NCI-H82 treated with DMSO at 0.1 percent for 48 hours (cell line): ENCODE data around the gene GCNT4.
"Not testable (repeated sequence)": the region's sequence is repeated elsewhere in the genome, so short reads cannot be mapped to it uniquely, and the experiment has no call there.

Source experiments
- DNase-seq: peaks from one replicate; lab custom pipeline; 2025; ENCODE audit not compliant: unreplicated experiment; lab: John Stamatoyannopoulos, UW

The GCNT4 gene, protein sequence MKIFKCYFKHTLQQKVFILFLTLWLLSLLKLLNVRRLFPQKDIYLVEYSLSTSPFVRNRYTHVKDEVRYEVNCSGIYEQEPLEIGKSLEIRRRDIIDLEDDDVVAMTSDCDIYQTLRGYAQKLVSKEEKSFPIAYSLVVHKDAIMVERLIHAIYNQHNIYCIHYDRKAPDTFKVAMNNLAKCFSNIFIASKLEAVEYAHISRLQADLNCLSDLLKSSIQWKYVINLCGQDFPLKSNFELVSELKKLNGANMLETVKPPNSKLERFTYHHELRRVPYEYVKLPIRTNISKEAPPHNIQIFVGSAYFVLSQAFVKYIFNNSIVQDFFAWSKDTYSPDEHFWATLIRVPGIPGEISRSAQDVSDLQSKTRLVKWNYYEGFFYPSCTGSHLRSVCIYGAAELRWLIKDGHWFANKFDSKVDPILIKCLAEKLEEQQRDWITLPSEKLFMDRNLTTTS

DNA sequence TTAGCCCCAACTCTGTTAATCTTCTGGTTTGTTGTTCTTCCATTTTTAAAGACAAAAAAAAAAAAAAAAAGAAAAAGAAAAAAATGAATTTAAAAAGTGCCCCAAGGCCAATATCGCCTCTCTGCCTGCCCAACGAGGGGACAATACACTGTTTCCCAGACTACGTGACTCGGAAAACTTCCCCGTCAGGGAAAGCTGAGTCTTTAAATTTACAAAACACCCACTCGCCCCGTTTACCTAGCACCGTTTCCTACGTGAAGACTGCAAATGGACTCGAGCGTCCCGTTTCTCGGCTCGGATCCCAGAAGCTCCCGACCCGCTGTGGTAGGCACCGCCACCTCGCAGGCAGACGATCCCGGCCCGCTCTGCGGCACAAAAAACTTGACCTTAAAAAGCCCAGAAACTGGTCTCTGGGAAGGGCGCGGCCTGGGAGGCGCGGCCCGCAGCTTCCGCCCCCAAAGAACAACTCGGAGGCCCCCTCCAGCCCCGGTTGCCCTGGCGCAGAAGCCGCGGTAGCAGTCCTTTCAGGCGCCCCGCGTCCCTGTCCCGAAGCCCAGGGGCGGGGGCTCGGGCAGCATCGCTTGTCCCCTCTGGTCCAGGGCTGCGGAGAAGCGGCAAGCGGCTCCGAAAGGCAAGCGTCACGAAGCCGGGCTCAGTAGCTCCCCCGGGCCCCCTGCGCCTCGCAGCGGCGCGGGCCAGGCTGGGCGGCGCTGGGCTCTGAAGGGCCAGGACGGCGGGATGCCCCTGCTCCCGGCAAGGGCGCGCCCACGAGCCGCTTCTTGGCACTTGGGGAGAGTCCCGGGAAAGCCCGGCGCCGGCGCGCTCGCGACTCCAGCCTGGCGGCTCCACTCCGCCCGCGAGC lies at the start of gene GCNT4:
GCNT4 (minus strand) TSS at position 367 of the 862 bp plus-strand sequence. CDS start 22,521 bp downstream, outside the sequence.
- no peak for DNase-seq

DNA sequence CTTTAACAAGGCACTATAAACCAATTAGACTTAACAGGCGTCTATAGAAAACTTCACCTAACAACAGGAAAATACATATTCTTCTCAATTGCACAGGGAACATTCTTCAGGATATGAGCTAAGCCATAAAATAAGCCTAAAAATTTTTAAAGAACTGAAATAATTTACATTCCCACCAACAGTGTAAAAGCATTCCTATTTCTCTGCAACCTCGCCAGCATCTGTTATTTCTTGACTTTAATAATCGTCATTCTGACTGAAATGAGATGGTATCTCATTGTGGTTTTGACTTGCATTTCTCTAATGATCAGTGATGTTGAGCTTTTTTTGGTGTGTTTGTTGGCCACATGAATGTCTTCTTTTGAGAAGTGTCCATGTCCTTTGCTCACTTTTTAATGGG lies 43.6 kb upstream of the GCNT4 start:
- not testable (repeated sequence) for DNase-seq

DNA sequence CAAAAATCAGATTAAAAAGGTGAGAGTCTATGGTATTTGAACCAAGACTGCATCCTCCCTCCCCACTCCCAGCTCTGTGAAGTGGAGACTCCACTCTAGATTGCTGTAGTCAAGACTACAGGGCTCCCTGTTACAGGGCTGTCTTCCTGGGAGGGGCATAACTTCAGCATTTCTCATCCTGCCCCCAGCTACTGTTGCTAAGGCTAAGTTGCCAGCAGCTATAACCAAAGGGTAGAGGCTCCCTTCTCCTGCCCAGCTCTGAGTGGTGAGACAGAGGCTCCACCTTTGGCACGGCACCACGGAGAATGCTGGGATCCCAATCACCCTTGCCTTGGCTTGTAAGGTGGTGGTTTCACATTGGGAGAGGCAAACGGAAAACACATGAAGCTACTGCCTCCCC lies 39.2 kb upstream of the GCNT4 start:
- no peak for DNase-seq

DNA sequence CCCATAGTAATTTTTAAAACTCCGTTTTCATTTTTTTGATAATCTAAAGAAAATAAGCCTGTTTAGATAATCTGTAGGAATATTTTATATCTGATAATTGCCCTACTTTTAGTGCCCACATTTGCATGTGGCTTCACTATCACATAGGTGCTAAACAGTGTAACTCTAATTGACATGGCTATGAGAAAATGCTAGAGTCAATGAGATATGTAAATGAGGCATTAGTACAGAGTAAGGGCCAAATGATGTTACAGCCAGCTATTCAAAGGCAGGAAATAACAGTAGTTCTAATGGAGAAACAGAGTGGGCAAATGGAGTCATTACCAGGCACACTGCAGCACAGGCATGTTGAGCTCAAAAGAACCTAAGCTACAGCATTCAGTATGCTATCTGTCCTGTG lies 37.3 kb upstream of the GCNT4 start:
- DNase-seq, result no peak

DNA sequence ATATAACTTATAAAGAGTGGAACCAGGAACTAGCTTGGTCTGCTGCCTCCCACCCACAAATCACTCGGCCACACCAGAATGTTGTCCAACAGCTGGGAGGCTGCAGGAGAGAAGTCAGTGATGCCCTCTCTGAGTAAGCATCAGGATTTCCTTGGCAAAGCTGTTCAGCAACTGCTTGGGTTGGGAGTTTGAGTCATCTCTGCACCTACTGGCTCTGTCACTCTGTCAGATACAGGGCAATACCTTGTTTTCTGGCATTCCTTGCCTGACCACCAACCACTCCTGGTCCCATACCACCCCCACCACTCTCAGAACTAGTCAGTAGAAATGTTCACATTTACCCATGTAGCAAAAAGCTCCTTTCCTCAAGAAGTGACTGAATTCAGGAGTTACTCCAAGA lies 36.8 kb upstream of the GCNT4 start:
- DNase-seq, result no peak

DNA sequence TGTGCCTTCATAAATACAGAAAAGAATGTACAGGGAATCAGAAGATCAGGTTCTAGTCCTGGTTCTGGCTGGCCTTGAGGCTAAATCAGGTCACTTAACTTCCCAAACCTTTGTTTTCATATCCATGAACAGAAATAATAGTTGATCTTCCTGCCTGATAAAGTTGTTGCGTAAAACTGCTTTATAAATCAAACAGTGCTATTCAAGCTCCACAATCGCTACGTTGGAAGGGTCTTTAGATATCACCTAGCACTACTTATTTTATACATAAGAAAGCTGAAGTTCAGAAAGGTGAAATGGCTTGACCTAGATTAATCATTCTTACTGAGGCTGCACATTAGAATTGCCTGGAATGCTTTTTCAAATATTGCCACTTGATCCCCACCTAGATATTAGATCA lies 36.3 kb upstream of the GCNT4 start:
- no peak for DNase-seq

DNA sequence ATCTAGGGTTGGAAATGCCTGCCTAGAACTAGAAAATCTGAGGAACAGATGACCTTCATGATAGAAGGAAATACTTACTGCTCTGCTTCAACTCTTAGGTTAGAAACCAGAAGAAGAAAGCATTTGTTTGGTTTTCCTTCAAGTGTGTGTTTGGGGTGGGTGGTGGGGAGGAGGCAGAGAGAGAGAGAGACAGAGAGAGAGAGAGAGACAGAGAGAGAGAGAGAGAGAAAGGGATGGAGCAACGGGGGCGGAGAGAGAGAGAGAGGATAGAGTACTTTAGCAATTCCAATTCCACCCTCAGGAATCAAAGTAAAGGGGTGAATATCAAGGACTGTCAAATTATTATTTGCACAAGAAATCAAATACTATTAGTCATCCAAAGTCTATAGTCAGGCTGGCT lies 29.2 kb upstream of the GCNT4 start:
- DNase-seq, result no peak

DNA sequence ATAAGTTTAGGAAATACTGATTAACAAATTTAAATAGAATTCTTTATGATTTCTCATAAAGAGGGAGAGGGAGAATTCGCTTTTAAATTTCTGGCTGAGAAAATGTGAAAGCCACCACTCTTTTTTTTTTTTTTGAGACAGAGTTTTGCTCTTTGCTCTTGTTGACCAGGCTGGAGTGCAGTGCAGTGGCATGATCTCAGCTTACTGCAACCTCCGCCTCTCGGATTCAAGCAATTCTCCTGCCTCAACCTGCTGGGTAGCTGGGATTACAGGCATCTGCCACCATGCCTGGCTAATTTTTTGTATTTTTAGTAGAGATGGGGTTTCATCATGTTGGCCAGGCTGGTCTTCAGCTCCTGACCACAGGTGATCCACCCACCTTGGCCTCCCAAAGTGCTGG lies 27.0 kb upstream of the GCNT4 start:
- not testable (repeated sequence) for DNase-seq

DNA sequence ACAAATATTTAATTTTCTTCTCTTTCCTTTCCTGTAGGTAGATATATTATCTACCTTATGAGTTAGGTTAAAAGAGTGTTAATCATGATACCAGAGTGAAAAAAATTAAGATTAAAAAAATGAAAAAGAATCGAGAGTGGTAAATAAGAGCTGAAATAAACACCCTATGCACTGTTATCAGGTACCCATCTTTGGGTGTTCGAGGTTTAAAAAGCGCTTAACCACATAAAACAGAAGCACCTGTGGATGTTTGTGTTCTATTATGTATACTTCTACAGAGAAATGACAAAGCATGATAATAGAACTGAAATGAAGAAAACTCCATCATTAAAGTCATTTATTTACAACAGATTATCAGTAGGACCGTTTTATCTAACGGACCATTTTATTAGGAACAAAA lies 25.7 kb upstream of the GCNT4 start:
- no peak for DNase-seq

DNA sequence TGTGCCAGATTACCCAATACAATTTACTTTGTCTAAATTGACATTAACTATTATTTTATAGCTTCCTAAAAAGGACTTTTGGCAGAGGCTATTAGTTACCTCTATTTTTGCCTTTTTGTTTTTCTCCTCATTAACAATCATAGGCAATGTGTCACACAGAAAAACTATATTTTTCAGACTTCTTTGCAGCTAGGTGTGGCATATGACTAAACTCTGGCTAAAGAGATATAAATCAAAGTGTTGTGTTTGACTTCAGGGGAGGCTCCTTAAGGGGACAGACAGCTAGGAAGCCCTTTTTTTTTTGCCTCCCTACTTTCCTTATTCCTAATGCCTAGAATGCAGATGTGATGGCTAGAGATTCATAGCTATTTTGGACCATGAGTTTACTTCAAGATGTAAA lies 19.7 kb upstream of the GCNT4 start:
- DNase-seq, result no peak

DNA sequence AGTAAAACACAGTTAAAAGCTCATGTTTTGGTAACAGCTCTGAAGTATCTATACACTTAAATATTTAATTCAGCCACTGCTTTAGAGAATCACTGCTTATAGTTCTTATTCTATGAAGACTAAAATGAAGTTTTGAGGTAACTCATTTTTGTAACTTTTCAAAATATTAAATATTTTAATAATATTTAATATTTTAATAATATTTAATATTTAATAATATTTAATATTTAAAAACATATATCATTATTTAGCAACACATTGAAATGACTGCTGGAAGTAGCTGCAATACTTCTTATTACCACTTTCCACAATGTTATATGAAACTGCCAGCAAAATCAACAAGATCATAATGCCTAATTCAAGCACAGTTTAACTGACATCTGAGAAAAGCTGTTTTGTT lies 18.7 kb upstream of the GCNT4 start:
- DNase-seq, result no peak

DNA sequence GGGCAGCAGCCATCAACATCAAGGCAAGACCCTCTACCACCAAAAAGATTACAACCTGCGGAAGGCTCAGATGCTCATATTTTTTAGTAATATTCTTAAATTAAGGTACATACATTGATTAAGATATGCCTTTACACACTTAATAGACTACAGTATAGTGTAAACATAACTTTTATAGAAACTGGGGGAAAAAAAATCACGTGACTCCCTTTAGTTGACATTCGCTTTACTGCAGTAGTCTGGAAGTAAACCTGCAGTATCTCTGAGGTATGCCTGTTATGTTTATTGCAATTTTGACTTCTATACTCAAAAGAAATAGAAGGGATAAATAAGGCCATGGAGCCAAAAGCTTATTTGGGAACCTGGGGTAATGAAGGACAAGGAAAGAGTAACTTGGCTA lies 15.1 kb upstream of the GCNT4 start:
- no peak for DNase-seq

DNA sequence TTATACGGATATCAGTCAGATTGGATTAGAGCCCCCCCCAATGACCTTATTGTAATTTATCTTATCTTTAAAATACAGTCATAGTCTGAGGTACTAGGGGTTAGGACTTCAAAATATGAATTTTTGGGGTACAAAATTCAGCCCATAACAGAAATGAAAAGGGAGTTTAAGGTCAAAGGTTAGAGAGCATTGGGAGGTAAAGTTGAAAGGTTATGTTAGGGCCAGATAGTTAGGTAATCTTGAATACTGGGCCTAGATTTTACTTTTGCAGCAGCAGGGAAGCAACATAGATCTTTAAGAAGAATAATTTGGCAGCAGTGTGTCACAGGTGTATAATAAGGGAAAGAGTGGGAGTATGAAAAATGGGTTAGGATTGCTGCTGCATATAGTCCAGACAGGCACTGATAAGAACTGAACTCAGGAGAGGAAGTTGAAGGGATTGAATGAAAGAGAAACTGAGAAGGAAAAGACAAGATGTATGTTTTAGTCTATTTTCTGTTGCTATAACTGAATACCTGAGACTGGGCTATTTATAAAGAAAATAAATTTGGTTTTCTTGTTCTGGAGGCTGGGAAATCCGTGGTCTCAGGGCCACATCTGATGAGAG lies 10.7 kb upstream of the GCNT4 start:
- no peak for DNase-seq

DNA sequence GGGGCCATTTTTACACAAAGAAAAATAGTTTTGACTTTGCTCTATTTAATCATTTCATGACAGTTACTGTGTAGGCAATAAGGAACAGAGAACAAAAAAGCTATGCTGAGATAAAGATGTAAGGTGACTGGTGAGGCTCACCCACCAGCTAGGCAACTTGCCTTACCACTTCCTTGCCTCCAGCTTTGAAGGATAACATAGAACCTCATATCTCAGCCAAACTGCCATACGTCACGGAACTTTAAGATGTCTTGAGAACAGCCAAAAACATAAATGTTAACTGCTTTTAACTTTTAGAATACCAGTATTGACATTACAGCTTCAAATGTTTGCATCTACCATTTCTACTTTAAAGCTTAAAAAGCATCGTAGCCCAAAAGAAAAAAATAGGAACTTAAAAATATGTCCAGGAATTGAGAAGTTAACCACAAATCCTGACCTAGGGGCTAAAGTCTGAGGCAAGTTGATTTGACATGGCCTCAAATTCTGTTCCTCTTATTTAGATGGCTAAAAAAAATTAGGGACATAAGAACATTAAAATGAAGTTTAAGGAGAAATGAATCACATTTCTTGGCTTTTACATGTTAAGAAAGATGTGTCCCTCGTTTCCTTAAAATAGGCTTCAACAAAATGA lies 7.7 kb upstream of the GCNT4 start:
- no peak for DNase-seq

DNA sequence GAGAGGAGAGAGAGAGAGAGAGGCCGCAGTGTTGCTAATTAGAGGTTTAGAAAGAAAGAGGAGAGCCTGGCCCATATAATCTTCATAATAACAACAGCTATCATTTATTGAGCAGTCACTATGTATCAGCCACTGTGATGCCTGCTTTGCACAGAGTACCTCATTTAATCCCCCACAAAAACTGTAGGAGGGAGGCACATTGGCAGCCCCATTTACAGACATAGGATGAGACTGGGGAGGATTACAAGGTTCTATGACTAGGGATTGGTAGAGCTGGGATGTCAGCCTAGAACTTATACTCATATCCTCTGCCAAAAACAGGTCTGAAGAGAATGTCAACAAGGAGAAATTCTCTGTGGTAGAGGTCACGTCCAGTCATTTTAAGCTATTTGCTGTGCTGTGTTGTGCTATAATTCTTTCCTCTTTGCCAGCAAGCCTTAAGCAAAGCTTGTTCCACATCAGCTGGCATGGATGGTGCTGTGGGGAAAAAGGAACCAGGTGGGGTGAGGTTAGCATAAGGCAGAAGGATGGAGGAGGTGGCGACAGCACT lies 6.7 kb upstream of the GCNT4 start:
- no peak for DNase-seq

DNA sequence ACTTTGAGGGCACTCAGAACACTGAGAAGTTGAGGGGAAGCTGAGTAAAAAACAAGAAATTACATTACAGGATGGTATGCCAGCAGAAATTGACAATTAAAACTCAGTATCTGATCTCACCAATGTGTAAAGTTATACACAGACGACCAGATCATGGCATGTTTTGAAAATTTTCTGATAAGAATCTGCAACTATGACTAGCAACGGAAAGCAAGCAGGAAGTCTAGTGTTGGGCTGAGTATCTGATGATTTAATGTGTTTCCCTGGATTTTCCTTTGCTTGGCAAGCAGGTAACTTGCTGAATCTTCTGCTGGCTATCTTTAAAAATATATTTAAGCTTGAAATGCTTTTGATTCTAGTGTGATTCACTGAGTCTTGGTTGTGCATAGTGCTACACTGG lies 5.2 kb upstream of the GCNT4 start:
- DNase-seq, result no peak

DNA sequence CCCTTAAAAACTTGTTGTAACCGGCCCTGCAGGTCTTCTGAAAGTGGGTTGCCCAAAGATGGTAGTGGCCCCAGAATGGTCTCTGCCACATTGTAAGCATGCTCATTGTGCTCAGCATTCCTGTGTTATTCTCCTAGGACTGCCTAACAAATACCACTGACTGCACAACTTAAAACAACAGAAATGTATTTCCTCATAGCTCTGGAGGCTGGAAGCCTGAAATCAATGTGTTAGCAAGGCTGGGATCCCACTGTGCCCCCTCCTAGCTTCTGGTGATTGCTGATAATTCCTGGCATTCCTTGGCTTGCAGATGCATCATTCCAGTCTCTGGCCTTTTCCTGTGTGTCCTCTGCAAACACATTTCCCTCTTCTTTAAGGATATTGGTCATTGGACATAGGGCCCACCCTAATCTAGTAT lies 3.4 kb upstream of the GCNT4 start:
- no peak for DNase-seq

DNA sequence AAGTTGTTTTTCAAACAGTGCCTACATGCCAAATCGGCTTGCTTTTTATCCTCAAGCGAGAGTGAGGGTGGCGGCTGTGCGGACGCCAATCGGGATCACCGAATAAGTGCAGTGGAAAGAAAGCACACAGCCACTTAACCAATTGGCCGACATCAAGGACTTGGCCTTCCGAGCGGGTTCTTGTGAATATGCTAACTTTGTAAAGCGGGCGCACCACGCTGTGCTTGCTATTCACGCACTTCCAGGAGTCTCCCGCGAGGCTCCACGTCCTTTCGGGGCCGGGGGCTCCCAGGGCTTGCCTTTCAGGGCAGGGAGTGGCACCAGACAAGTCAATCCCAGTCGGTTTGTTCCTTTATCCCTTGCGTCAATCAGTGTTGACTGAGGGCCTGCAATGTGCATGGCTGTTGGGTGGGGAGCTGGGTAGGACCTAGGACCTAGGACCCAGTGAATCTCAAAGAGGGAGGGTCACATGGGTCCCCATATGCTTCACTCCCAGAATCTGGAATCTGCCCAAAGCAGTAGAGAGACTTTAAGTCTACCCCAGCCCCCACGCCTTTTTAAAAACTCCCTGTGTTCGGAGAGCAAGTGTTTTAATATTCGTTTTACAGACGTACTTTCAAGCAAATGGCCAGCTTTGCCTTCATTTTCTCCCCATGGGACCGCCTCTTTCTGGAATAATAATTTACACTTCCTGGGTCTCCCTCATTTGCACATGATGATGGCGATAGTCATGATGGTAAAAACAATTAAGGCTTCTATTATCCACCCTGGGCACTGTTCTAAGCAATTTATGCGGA lies 2.0 kb upstream of the GCNT4 start:
- DNase-seq, result no peak

DNA sequence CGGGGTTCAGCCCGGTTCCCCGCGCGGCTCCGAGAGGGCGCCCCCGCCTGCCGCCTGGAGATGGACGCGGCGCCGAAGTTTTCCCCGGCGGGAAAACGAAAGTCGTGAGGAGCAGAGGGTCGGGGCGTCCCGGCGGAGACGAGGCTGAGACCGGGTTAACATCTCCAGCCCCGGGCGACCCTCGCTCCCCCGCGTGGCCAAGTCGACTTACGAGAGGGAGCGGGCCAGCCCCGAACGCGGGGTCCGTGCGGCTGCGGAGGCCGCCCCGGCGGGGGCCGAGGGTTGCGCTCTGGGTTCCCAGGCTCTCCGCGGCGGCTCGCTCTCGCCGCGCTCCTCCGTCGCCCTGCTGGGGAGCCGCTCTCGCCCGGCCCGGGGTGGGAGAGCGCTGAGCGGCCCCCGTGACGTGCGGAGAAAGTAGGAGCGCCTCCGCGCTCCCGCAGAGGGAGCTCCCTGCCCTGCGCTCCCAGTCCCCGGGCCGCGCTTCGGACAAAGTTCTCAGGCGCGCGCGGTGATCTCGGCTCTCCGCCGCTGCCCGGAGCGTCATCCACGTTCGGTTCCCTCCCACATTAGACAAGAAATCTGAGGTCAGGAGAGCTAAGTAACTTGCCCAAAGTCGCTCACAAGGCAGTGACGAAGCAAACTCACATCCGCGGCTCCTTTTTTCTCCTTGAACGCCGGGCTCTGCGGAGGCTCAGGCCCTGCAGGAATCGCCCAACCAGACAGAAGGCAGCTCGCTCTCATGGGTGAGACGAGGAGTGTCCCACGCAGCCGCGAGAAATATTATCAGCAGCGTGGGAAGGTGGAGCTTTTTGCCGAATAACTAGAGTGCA lies 1.2 kb upstream of the GCNT4 start:
- no peak for DNase-seq

DNA sequence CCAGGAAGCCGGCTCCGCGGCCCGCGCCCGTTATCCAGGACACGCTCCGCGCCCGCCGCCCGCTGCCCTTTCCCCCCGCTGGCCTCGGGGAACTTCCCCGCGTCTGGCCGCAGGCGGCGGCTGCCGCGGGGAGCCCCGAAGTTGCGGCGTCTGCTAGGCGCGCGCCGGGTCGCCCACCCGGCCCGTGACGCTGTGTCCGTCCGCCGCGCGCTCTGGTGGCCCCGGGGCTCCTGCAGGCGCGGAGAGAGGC lies 621 bp upstream of the GCNT4 start:
- no peak for DNase-seq
